ENCODE results near the gene MASP2. TPM values are rescaled to one million over a fixed set of nuclear protein-coding genes. Genes with fewer than 3 reads are reported as not detected.

The MASP2 gene
- total and polyA plus RNA-seq, 2 of the 8 experiments (the other 6 are each of a cell fraction or from before 2014, with no cell fraction given) = 0.54 to 1.2 TPM

GRCh38 chr1:11041048-11041447 is 6.0 kb downstream of the MASP2 start:
- no peak overlapping the region for H3K4me2 ChIP-seq (ENCODE audit: insufficient read depth in 1 of 2, low read depth in 2 of 2, low read length in 2 of 2)
- peaks cover 0 to 9% (median 1%) of the 10 kb centered on the region in 4 experiments; a peak in 4 of 7 replicates for H3K4me1 ChIP-seq (replicated peaks in 1 of 4; ENCODE audit: control insufficient read depth in 3 of 4, insufficient read depth in 4 of 4, low read length in 3 of 4)
- no peak overlapping the region for H2BK5ac ChIP-seq (ENCODE audit: low read depth, low read length)
- no peaks in the 10 kb centered on the region for H3K36me3 ChIP-seq (ENCODE audit: control insufficient read depth in 2 of 4, insufficient read depth in 4 of 4, low read length in 3 of 4)
- FAIRE-seq (no peak), DNase-seq (ENCODE audit: low read depth in 1 of 2, low spot score in 2 of 2) (no peak)
- no peak overlapping the region for H3K4me3 ChIP-seq (ENCODE audit: extremely low read depth in 1 of 4, insufficient read depth in 2 of 4, low read depth in 3 of 4, low read length in 4 of 4)
- H2BK15ac ChIP-seq (ENCODE audit: low read length) = no peak overlapping the region
- H4K20me1 ChIP-seq (replicated peaks in 1 of 2; ENCODE audit: control insufficient read depth in 1 of 2, insufficient read depth in 2 of 2, low read length in 2 of 2) = peaks cover 0 to 13% of the 10 kb centered on the region in 2 experiments
- H2BK20ac ChIP-seq (ENCODE audit: low read length) = no peak overlapping the region
- no peaks in the 10 kb centered on the region for H3K27me3 ChIP-seq (replicated peaks in 1 of 4; ENCODE audit: control insufficient read depth in 3 of 4, extremely low read depth in 1 of 4, insufficient read depth in 3 of 4, low read length in 3 of 4)
- no peaks in the 10 kb centered on the region for H3K79me2 ChIP-seq (ENCODE audit: control insufficient read depth in 1 of 2, insufficient read depth in 2 of 2, low read length in 2 of 2)
- no peak overlapping the region for H2AFZ ChIP-seq (ENCODE audit: low read length)
- no peak overlapping the region for H3K18ac ChIP-seq (ENCODE audit: extremely low read depth, low read length)
- POLR2A ChIA-PET (ENCODE audit: partially characterized antibody) = interaction anchor here (0.9 kb wide), 1 partner anchor 11 kb away, joined by 3 read pairs; no protein-coding TSS in a partner anchor
- peak overlapping the region; percentile 77 for H3K56ac ChIP-seq (replicated peaks; ENCODE audit: insufficient read length, low read depth, low read length)
- no peak overlapping the region for H4K5ac ChIP-seq (ENCODE audit: insufficient read length, low read depth, low read length)
- TF ChIP-seq SUZ12 (IDR thresholded peaks at IDR 0.05; ENCODE audit: low read length) (no peak), FOSL1 (IDR thresholded peaks at IDR 0.05; ENCODE audit: insufficient read depth, low read depth, low read length) (no peak), NANOG (IDR thresholded peaks at IDR 0.05; ENCODE audit: insufficient read depth, low read depth, low read length, poor library complexity, severe bottlenecking) (no peak), CBX5 (IDR thresholded peaks at IDR 0.05; ENCODE audit: low read depth, low read length) (no peak), SRF (IDR thresholded peaks at IDR 0.05; ENCODE audit: low read depth, low read length) (no peak), KDM4A (IDR thresholded peaks at IDR 0.05; ENCODE audit: low read depth, low read length, severe bottlenecking) (no peak), RNF2 (IDR thresholded peaks at IDR 0.05; ENCODE audit: borderline replicate concordance, low read depth, low read length, missing control alignments, poor library complexity, severe bottlenecking) (no peak)
- H3K27ac ChIP-seq (ENCODE audit: low read depth, low read length) = no peak overlapping the region
- no peak overlapping the region for H2AK5ac ChIP-seq (ENCODE audit: low read depth, low read length)
- CTCF ChIA-PET (ENCODE audit: partially characterized antibody) = interaction anchor here (0.7 to 7.4 kb wide), 2 partner anchors 11 to 61 kb away, joined by 3 to 168 read pairs; partner anchors contain the start of gene MASP2
- no peaks in the 10 kb centered on the region for H3K79me1 ChIP-seq (ENCODE audit: low read depth, low read length)
- H3K9ac ChIP-seq (replicated peaks in 1 of 4; ENCODE audit: extremely low read depth in 1 of 4, low read depth in 3 of 4, low read length in 3 of 4) = no peak overlapping the region
- H3K23me2 ChIP-seq (ENCODE audit: low read depth, low read length) = peaks cover 32% of the 10 kb centered on the region; the same call in 1 of the 2 replicates
- H2BK12ac ChIP-seq (ENCODE audit: low read depth, low read length) = no peak overlapping the region
- H2BK120ac ChIP-seq (replicated peaks; ENCODE audit: low read depth, low read length) = no peak overlapping the region
- no peak overlapping the region for H3K4ac ChIP-seq (replicated peaks; ENCODE audit: insufficient read length, low read depth, low read length)
- H3K23ac ChIP-seq (ENCODE audit: insufficient read length) = no peak overlapping the region
- no peaks in the 10 kb centered on the region for H3K9me3 ChIP-seq (ENCODE audit: insufficient read depth in 2 of 2, low read depth in 1 of 2, low read length in 1 of 2)
- no peak overlapping the region for H3K14ac ChIP-seq (ENCODE audit: insufficient read length)
- no peak overlapping the region for H4K91ac ChIP-seq (replicated peaks; ENCODE audit: insufficient read length, low read length)
- H4K8ac ChIP-seq (ENCODE audit: extremely low read depth, insufficient read depth, low read length) = no peak overlapping the region
